Left lung (tissue), 10 donors: ENCODE results near the gene CFAP210. TPM values are rescaled to one million over a fixed set of nuclear protein-coding genes. Genes with fewer than 3 reads are reported as not detected.

Source experiments
- ATAC-seq: fragments of 200-7000 bp; cut with Tn5 transposase; one replicate; pipeline ENCODE4 v1.9.1; 2020; ENCODE audit warnings: moderate library complexity
- DNase-seq, 4 donors: peaks; one replicate each; pipeline ENCODE4 v3.0.0-alpha.2; 2013 to 2020
- H3K27ac ChIP-seq, 2 donors: fragments of 200-600 bp; sonication (generic) in 1 of 2; one replicate each; pipeline versions ENCODE4 v1.5.0 to v1.8.0; 2020 to 2021
- H3K27me3 ChIP-seq, 2 donors: fragments of 200-600 bp; sonication (generic) in 1 of 2; one replicate each; pipeline versions ENCODE4 v1.5.0 to v1.8.0; 2020 to 2021
- H3K36me3 ChIP-seq, 2 donors: fragments of 200-600 bp; sonication (generic) in 1 of 2; one replicate each; pipeline versions ENCODE4 v1.5.0 to v1.8.0; 2020 to 2021
- H3K4me1 ChIP-seq, 2 donors: fragments of 200-600 bp; one replicate each; pipeline ENCODE4 v1.8.0; 2021
- H3K4me3 ChIP-seq, 2 donors: fragments of 200-600 bp; sonication (generic) in 1 of 2; one replicate each; pipeline versions ENCODE4 v1.5.0 to v1.8.0; 2020 to 2021; ENCODE audit warnings: mild to moderate bottlenecking in 1 of 2
- H3K9me3 ChIP-seq, 2 donors: fragments of 200-600 bp; sonication (generic) in 1 of 2; one replicate each; pipeline versions ENCODE4 v1.5.0 to v1.8.0; 2020 to 2021
- CTCF ChIP-seq, 2 donors: fragments of 200-600 bp; sonication (generic) in 1 of 2; IDR thresholded peaks; one replicate each; pipeline versions ENCODE4 v1.5.0 to v1.8.0; 2021; ENCODE audit warnings: antibody characterized with exemption in 2 of 2
- intact Hi-C, 2 donors: fragments of 100-400 bp; cut with DNase I; formaldehyde crosslinking; loops; one replicate each; pipeline versions ENCODE4 v1.11.2 to v1.14.2; 2022
- polyA plus RNA-seq, 6 donors: library from polyadenylated mRNA; unstranded; fragments of 120-200 nt; gene quantifications; one replicate each; pipeline ENCODE4 v1.2.1, GENCODE V29; 2013; ENCODE audit not compliant: insufficient read length in 6 of 6
- total RNA-seq, 2 donors: library from RNA; stranded (reverse); fragmentation: NEBNext Ultra II Directional; extraction: Animal tissue kit (Norgen Biotek cat#: 25700); gene quantifications; one replicate each; pipeline ENCODE4 v1.2.1, GENCODE V29; 2021
- donor health status: DM: no; HTN: yes; CAD: no.
- donor health status: DM: no; HTN: no; CAD: no.

CFAP210 gene
- total and polyA plus RNA-seq, 8 donors: 0.68 to 4.0 (median 2.2) TPM; not detected in 1

- Histone ChIP-seq H3K27me3 (no peaks in the 10 kb centered on the region), H3K9me3 (no peaks in the 10 kb centered on the region), H3K36me3 (no peaks in the 10 kb centered on the region), H3K27ac (peak overlapping the region in 1 of 2 donors; percentile 9), H3K4me1 (peaks cover 5 to 19% of the 10 kb centered on the region in 2 donors), H3K4me3 (no peak overlapping the region)
- TF ChIP-seq CTCF (IDR thresholded peaks at IDR 0.05): no peak
- intact Hi-C loops: no loop called here
- ATAC-seq (no peak), DNase-seq (no peak)
Observed at GRCh38 chr2:169716938-169717690, 22.9 kb upstream of the CFAP210 start.

GRCh38 chr2:169716238-169716886 is 22.2 kb upstream of the CFAP210 start:
- Histone ChIP-seq H3K9me3 (no peaks in the 10 kb centered on the region), H3K27me3 (no peaks in the 10 kb centered on the region), H3K4me3 (peak overlapping the region in 1 of 2 donors; percentile 21), H3K4me1 (peaks cover 5 to 19% of the 10 kb centered on the region in 2 donors), H3K36me3 (no peaks in the 10 kb centered on the region), H3K27ac (no peak overlapping the region)
- intact Hi-C loops: no loop called here
- no peak for TF ChIP-seq CTCF (IDR thresholded peaks at IDR 0.05)
- ATAC-seq: peak; percentile 19
- peak in 2 of 4 donors; percentile 38 to 49 for DNase-seq

DNA sequence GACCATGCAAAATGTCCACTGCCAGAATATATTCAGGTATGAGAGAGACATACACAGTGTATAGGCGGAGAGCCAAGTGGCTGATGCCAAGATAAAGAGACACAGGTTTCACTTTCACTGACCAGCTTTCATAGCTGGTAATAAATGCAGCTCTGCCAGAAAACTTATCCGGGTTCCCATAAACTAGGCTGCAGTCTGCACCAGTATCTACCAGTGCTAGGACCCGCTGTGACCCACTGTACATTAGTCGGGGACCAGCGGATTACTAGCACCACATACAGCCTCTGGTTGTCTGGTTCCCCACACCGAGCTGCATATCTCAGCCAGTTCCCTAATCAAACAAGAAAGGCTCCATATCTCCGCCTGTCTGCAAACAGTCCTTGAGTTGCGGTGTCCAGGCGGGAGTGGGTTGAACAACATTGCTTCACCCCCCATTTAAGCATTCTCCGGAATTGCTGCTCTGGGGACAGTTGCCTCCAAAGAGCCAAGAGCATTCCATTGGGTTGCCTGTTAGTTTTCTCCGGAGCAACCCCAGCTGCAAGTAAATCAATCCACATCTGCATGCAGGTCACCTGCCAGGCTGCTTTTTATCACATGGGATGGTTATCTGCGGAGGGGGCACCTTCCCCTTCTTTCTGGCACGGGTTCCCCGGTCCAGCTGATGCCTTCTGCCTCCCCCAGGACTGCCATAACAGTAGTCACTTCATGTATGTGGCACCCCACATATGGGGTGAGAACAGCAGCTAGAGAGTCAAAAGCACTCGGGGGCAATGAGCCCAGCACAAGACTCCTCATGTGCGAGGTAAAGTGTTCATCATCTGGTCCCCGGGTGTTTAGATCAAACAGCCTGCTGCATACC is 21.4 kb upstream of the CFAP210 start:
- no peak for TF ChIP-seq CTCF (IDR thresholded peaks at IDR 0.05)

GRCh38 chr2:169714699-169715098 is 20.5 kb upstream of the CFAP210 start:
- DNase-seq (no peak), ATAC-seq (no peak)
- Histone ChIP-seq H3K4me3 (no peak overlapping the region), H3K4me1 (peaks cover 5 to 19% of the 10 kb centered on the region in 2 donors), H3K36me3 (no peaks in the 10 kb centered on the region), H3K27me3 (no peaks in the 10 kb centered on the region), H3K27ac (no peak overlapping the region), H3K9me3 (no peaks in the 10 kb centered on the region)
- TF ChIP-seq CTCF (IDR thresholded peaks at IDR 0.05): no peak
- intact Hi-C loops: no loop called here

More for the DNA sequence above, 21.4 kb upstream of the CFAP210 start:
- Histone ChIP-seq H3K4me3 (peak overlapping the region in 1 of 2 donors; percentile 21), H3K4me1 (peaks cover 5 to 19% of the 10 kb centered on the region in 2 donors), H3K27me3 (no peaks in the 10 kb centered on the region), H3K36me3 (no peaks in the 10 kb centered on the region), H3K27ac (peak overlapping the region in 1 of 2 donors; percentile 57), H3K9me3 (no peaks in the 10 kb centered on the region)
- ATAC-seq (peak; percentile 89), DNase-seq (no peak)
- intact Hi-C loops: no loop called here
